ENCODE measurements around the gene ASB3. TPM values are rescaled to one million over a fixed set of nuclear protein-coding genes. Genes with fewer than 3 reads are reported as not detected.
"Not testable (repeated sequence)": the region's sequence is repeated elsewhere in the genome, so short reads cannot be mapped to it uniquely, and the experiment has no call there.

ASB3 gene
- total and polyA plus RNA-seq, 4 donors = 2.7 to 13.6 (median 8.7) TPM

DNA sequence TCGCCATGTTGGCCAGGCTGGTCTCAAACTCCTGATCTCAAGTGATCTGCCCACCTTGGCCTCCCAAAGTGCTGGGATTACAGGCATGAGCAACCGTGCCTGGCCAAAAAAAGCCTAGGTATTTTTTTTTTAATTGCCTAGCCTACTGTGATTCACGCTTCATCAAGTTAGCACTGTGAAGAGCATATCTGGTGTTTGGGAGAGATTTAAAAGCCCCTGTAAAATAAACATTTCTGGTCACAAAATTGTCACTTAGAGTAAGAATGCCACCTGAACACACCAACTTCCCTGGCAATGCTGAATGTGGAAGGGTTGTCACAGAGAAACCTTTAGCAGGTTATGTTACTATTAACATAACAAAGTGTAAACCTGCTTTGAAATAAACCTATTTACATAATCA lies 58.8 kb downstream of the ASB3 start:
- no peaks in the 10 kb centered on the region for H3K27me3 ChIP-seq (ENCODE audit: control insufficient read depth in 4 of 4, insufficient read depth in 4 of 4, low read length in 3 of 4)
- H3K27ac ChIP-seq (ENCODE audit: low read depth in 1 of 2, low read length in 2 of 2) = no peak overlapping the region
- H3K4me1 ChIP-seq (ENCODE audit: control insufficient read depth in 4 of 4, insufficient read depth in 4 of 4, low read length in 3 of 4) = no peaks in the 10 kb centered on the region
- peaks cover 0 to 6% (median under 1%) of the 10 kb centered on the region in 4 donors for H3K36me3 ChIP-seq (ENCODE audit: control insufficient read depth in 4 of 4, insufficient read depth in 3 of 4, low read depth in 1 of 4, low read length in 3 of 4)
- TF ChIP-seq, protein P1, sequence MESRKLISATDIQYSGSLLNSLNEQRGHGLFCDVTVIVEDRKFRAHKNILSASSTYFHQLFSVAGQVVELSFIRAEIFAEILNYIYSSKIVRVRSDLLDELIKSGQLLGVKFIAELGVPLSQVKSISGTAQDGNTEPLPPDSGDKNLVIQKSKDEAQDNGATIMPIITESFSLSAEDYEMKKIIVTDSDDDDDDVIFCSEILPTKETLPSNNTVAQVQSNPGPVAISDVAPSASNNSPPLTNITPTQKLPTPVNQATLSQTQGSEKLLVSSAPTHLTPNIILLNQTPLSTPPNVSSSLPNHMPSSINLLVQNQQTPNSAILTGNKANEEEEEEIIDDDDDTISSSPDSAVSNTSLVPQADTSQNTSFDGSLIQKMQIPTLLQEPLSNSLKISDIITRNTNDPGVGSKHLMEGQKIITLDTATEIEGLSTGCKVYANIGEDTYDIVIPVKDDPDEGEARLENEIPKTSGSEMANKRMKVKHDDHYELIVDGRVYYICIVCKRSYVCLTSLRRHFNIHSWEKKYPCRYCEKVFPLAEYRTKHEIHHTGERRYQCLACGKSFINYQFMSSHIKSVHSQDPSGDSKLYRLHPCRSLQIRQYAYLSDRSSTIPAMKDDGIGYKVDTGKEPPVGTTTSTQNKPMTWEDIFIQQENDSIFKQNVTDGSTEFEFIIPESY (IDR thresholded peaks at IDR 0.05) = no peak
- TF ChIP-seq FOXA2 (IDR thresholded peaks at IDR 0.05) (no peak), RAD21 (IDR thresholded peaks at IDR 0.05) (no peak), EGR1 (IDR thresholded peaks at IDR 0.05; ENCODE audit: low read depth in 2 of 2) (no peak), RXRA (IDR thresholded peaks at IDR 0.05) (no peak), YY1 (IDR thresholded peaks at IDR 0.05) (no peak)
- TF ChIP-seq, protein P2, sequence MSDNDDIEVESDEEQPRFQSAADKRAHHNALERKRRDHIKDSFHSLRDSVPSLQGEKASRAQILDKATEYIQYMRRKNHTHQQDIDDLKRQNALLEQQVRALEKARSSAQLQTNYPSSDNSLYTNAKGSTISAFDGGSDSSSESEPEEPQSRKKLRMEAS (IDR thresholded peaks at IDR 0.05) = no peak
- H3K4me3 ChIP-seq (ENCODE audit: low read depth in 1 of 3, low read length in 3 of 3) = no peak overlapping the region
- 94% methylated on average over 3 of the region's 3 CpGs for WGBS
- H3K9ac ChIP-seq (ENCODE audit: low read depth in 1 of 2, low read length in 2 of 2) = no peak overlapping the region
- no peak for DNase-seq (ENCODE audit: low spot score)
- no peaks in the 10 kb centered on the region for H3K9me3 ChIP-seq (ENCODE audit: control insufficient read depth in 4 of 4, low read length in 3 of 4)

DNA sequence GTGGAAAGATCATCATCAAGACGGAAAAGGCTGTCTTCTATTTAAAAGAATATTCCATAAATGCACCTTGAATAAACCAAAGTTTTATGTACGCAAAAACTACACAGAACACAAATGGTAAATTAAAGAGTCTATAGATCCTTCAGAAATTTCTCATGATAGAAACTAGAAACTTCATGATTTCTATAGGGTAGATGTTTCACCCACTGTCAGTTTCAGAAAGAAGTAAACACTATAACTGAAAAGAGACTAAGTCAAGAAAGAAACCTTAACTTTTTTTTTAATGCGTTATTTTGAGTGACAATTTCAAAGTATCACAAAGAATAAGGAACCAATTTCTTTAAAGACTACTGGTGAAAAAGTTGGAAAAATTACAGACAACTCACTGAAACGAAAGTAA lies 61.1 kb downstream of the ASB3 start:
- no peak for DNase-seq (ENCODE audit: low spot score)
- Histone ChIP-seq H3K4me1 (ENCODE audit: control insufficient read depth in 4 of 4, insufficient read depth in 4 of 4, low read length in 3 of 4) (no peaks in the 10 kb centered on the region), H3K27me3 (ENCODE audit: control insufficient read depth in 4 of 4, insufficient read depth in 4 of 4, low read length in 3 of 4) (no peaks in the 10 kb centered on the region), H3K9me3 (ENCODE audit: control insufficient read depth in 4 of 4, low read length in 3 of 4) (no peaks in the 10 kb centered on the region), H3K9ac (ENCODE audit: low read depth in 1 of 2, low read length in 2 of 2) (no peak overlapping the region), H3K4me3 (ENCODE audit: low read depth in 1 of 3, low read length in 3 of 3) (no peak overlapping the region), H3K36me3 (ENCODE audit: control insufficient read depth in 4 of 4, insufficient read depth in 3 of 4, low read depth in 1 of 4, low read length in 3 of 4) (peaks cover 0 to 6% (median under 1%) of the 10 kb centered on the region in 4 donors), H3K27ac (ENCODE audit: low read depth in 1 of 2, low read length in 2 of 2) (no peak overlapping the region)
- 95% methylated on average over 4 of the region's 4 CpGs for WGBS
- TF ChIP-seq TAF1 (conservative IDR thresholded peaks at IDR 0.05) (no peak), GABPA (IDR thresholded peaks at IDR 0.05 in 1 of 2, conservative IDR thresholded peaks at IDR 0.05 in 1 of 2) (no peak), RAD21 (IDR thresholded peaks at IDR 0.05) (no peak), FOXA1 (IDR thresholded peaks at IDR 0.05) (no peak)

DNA sequence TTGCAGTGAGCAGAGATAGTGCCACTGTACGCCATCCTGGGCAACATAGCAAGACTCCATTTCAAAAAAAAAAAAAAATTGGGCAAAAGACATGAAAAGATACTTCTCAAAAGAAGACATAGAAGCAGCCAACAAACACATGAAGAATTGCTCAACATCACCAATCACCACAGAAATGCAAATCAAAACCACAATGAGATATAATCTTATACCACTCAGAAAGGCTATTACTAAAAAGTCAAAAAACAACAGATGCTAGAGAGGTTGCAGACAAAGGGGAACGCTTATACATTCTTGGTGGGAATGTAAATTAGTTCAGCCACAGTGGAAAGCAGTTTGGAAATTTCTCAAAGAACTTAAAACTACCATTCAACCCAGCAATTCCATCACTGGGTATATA lies 62.2 kb downstream of the ASB3 start:
- peaks cover 0 to 3% (median 0%) of the 10 kb centered on the region in 4 donors for H3K36me3 ChIP-seq (ENCODE audit: control insufficient read depth in 4 of 4, insufficient read depth in 3 of 4, low read depth in 1 of 4, low read length in 3 of 4)
- no peak overlapping the region for H3K9ac ChIP-seq (ENCODE audit: low read depth in 1 of 2, low read length in 2 of 2)
- WGBS = 96% methylated on average over 2 of the region's 2 CpGs
- H3K4me1 ChIP-seq (ENCODE audit: control insufficient read depth in 4 of 4, insufficient read depth in 4 of 4, low read length in 3 of 4) = no peaks in the 10 kb centered on the region
- H3K9me3 ChIP-seq (ENCODE audit: control insufficient read depth in 4 of 4, low read length in 3 of 4) = no peaks in the 10 kb centered on the region
- no peaks in the 10 kb centered on the region for H3K27me3 ChIP-seq (ENCODE audit: control insufficient read depth in 4 of 4, insufficient read depth in 4 of 4, low read length in 3 of 4)
- no peak overlapping the region for H3K4me3 ChIP-seq (ENCODE audit: low read depth in 1 of 3, low read length in 3 of 3)
- H3K27ac ChIP-seq (ENCODE audit: low read depth in 1 of 2, low read length in 2 of 2) = no peak overlapping the region
- TF ChIP-seq RXRA (IDR thresholded peaks at IDR 0.05) (no peak), TAF1 (conservative IDR thresholded peaks at IDR 0.05) (no peak), GABPA (IDR thresholded peaks at IDR 0.05 in 1 of 2, conservative IDR thresholded peaks at IDR 0.05 in 1 of 2) (no peak), RAD21 (IDR thresholded peaks at IDR 0.05) (no peak), HNF4G (IDR thresholded peaks at IDR 0.05) (no peak), EGR1 (IDR thresholded peaks at IDR 0.05; ENCODE audit: low read depth in 2 of 2) (no peak), JUND (IDR thresholded peaks at IDR 0.05) (no peak), FOXA2 (IDR thresholded peaks at IDR 0.05) (no peak), SP1 (IDR thresholded peaks at IDR 0.05) (no peak)
- TF ChIP-seq, protein P3, sequence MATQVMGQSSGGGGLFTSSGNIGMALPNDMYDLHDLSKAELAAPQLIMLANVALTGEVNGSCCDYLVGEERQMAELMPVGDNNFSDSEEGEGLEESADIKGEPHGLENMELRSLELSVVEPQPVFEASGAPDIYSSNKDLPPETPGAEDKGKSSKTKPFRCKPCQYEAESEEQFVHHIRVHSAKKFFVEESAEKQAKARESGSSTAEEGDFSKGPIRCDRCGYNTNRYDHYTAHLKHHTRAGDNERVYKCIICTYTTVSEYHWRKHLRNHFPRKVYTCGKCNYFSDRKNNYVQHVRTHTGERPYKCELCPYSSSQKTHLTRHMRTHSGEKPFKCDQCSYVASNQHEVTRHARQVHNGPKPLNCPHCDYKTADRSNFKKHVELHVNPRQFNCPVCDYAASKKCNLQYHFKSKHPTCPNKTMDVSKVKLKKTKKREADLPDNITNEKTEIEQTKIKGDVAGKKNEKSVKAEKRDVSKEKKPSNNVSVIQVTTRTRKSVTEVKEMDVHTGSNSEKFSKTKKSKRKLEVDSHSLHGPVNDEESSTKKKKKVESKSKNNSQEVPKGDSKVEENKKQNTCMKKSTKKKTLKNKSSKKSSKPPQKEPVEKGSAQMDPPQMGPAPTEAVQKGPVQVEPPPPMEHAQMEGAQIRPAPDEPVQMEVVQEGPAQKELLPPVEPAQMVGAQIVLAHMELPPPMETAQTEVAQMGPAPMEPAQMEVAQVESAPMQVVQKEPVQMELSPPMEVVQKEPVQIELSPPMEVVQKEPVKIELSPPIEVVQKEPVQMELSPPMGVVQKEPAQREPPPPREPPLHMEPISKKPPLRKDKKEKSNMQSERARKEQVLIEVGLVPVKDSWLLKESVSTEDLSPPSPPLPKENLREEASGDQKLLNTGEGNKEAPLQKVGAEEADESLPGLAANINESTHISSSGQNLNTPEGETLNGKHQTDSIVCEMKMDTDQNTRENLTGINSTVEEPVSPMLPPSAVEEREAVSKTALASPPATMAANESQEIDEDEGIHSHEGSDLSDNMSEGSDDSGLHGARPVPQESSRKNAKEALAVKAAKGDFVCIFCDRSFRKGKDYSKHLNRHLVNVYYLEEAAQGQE (IDR thresholded peaks at IDR 0.05) = no peak
- TF ChIP-seq, protein P2 (IDR thresholded peaks at IDR 0.05) = no peak
- TF ChIP-seq, protein P4, sequence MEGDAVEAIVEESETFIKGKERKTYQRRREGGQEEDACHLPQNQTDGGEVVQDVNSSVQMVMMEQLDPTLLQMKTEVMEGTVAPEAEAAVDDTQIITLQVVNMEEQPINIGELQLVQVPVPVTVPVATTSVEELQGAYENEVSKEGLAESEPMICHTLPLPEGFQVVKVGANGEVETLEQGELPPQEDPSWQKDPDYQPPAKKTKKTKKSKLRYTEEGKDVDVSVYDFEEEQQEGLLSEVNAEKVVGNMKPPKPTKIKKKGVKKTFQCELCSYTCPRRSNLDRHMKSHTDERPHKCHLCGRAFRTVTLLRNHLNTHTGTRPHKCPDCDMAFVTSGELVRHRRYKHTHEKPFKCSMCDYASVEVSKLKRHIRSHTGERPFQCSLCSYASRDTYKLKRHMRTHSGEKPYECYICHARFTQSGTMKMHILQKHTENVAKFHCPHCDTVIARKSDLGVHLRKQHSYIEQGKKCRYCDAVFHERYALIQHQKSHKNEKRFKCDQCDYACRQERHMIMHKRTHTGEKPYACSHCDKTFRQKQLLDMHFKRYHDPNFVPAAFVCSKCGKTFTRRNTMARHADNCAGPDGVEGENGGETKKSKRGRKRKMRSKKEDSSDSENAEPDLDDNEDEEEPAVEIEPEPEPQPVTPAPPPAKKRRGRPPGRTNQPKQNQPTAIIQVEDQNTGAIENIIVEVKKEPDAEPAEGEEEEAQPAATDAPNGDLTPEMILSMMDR (IDR thresholded peaks at IDR 0.05; ENCODE audit: low read depth, low read length, missing input control) = no peak
- TF ChIP-seq, protein P5, sequence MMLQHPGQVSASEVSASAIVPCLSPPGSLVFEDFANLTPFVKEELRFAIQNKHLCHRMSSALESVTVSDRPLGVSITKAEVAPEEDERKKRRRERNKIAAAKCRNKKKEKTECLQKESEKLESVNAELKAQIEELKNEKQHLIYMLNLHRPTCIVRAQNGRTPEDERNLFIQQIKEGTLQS (IDR thresholded peaks at IDR 0.05) = no peak
- DNase-seq (ENCODE audit: low spot score) = no peak

GRCh38 chr2:53720944-53721343 lies 65.8 kb downstream of the ASB3 start:
- WGBS = 97% methylated on average over 3 of the region's 3 CpGs

More at GRCh38 chr2:53720944-53721343, 65.8 kb downstream of the ASB3 start:
- DNase-seq (ENCODE audit: low spot score); H3K9me3 ChIP-seq (ENCODE audit: control insufficient read depth in 4 of 4, low read length in 3 of 4); H3K9ac ChIP-seq (ENCODE audit: low read depth in 1 of 2, low read length in 2 of 2); H3K4me1 ChIP-seq (ENCODE audit: control insufficient read depth in 4 of 4, insufficient read depth in 4 of 4, low read length in 3 of 4); H3K27ac ChIP-seq (ENCODE audit: low read depth in 1 of 2, low read length in 2 of 2); H3K4me3 ChIP-seq (ENCODE audit: low read depth in 1 of 3, low read length in 3 of 3); H3K27me3 ChIP-seq (ENCODE audit: control insufficient read depth in 4 of 4, insufficient read depth in 4 of 4, low read length in 3 of 4); H3K36me3 ChIP-seq (ENCODE audit: control insufficient read depth in 4 of 4, insufficient read depth in 3 of 4, low read depth in 1 of 4, low read length in 3 of 4): not testable (repeated sequence)
